Natural killer cell treated with Interleukin-12 subunit alpha and Interleukin-12 subunit beta and Interleukin-15 and Interleukin-18, amount 100 ng/mL, for 72 hours (primary cell): ENCODE data around the gene NOP53. TPM values are rescaled to one million over a fixed set of nuclear protein-coding genes. Genes with fewer than 3 reads are reported as not detected.
"Not testable (repeated sequence)": the region's sequence is repeated elsewhere in the genome, so short reads cannot be mapped to it uniquely, and the experiment has no call there.

Experiments
- ATAC-seq, 2 donors: fragments of 150-1000 bp; cut with Tn5 transposase in 1 of 2; sonication (Bioruptor Pico), chemical (Tn5 transposase) in 1 of 2; 2 replicates each; pipeline ENCODE4 v1.10.0; 2021
- DNase-seq: peaks from one replicate; pipeline ENCODE4 v3.0.0; 2022; ENCODE audit warnings: low spot score
- H3K27ac Mint-ChIP-seq, 2 donors: 1 replicate in 1 of 2; 2 replicates in 1 of 2; pipeline ENCODE4 v1.8.0; 2022; ENCODE audit warnings: mixed read lengths in 2 of 2, mild to moderate bottlenecking in 1 of 2, moderate library complexity in 1 of 2
- H3K27me3 Mint-ChIP-seq, 2 donors: 1 replicate in 1 of 2; 2 replicates in 1 of 2; pipeline ENCODE4 v1.8.0; 2022; ENCODE audit warnings: mixed read lengths in 2 of 2
- H3K36me3 Mint-ChIP-seq: one replicate; pipeline ENCODE4 v1.8.0; 2022; ENCODE audit warnings: mixed read lengths
- H3K4me1 Mint-ChIP-seq, 2 donors: 1 replicate in 1 of 2; 2 replicates in 1 of 2; pipeline ENCODE4 v1.8.0; 2022; ENCODE audit warnings: low read depth in 2 of 2, mixed read lengths in 2 of 2, mild to moderate bottlenecking in 1 of 2
- H3K4me3 Mint-ChIP-seq: one replicate; pipeline ENCODE4 v1.8.0; 2022; ENCODE audit warnings: mixed read lengths
- H3K9me3 Mint-ChIP-seq: 2 replicates; pipeline ENCODE4 v1.8.0; 2022; ENCODE audit warnings: mixed read lengths
- total RNA-seq, 2 donors: library from RNA; stranded (reverse); gene quantifications; one replicate each; pipeline ENCODE4 v1.2.3, GENCODE V29; 2022

NOP53 gene
- total RNA-seq, 2 donors from 2014 or later: 180 to 213 TPM

DNA sequence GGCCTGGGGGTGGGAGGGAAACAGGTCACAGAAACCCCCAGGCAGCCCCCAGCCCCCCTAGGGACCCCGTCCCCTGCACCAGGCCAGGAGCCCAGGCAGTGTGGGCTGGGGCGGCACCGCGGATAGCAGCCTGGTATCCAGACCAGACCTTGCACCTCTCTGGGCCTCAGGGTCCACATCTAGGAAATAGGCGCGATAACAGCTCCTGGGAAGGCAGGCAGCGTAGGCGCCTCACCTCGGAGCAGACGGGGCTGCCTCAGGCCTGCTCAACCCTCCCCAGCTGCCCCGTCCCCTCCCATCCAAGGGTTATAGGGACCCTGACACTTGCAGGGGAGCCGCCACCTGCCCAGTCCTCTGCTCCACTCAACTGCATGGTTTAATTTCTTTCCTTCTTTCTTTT is 58.3 kb downstream of the NOP53 start:
- ATAC-seq: peak in 1 of 2 donors; percentile 43
- H3K4me3 Mint-ChIP-seq, DNase-seq, H3K27ac Mint-ChIP-seq, H3K27me3 Mint-ChIP-seq, H3K36me3 Mint-ChIP-seq, H3K9me3 Mint-ChIP-seq, H3K4me1 Mint-ChIP-seq: not testable (repeated sequence)

DNA sequence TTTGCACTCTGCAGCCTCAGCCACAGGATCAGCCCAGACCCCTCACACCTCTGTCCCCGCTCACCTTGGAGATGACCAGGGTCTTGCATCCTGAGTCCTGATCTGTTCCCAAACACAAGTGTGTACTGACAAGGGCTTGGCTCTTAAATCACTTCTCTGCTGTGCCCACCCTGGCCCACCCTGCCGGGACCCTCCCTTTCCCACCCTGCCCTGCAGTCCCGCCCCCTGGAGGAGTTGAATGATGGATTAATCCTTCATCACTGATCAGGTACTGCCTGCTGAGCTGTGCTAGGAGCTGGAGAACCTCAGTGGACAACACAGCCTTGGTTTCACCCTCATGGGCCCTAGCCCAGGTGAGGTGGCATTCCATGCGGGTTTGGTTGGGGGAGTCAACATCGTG is 59.1 kb downstream of the NOP53 start, which contains the start of gene TPRX1:
TSS of gene TPRX1 (minus strand) at position 101 of the 400 bp plus-strand sequence. CDS start at position 89, 12 bp downstream.
- H3K36me3 Mint-ChIP-seq, H3K27ac Mint-ChIP-seq, H3K27me3 Mint-ChIP-seq, DNase-seq, H3K9me3 Mint-ChIP-seq, H3K4me3 Mint-ChIP-seq, H3K4me1 Mint-ChIP-seq: not testable (repeated sequence)
- ATAC-seq: peak in 1 of 2 donors; percentile 31

DNA sequence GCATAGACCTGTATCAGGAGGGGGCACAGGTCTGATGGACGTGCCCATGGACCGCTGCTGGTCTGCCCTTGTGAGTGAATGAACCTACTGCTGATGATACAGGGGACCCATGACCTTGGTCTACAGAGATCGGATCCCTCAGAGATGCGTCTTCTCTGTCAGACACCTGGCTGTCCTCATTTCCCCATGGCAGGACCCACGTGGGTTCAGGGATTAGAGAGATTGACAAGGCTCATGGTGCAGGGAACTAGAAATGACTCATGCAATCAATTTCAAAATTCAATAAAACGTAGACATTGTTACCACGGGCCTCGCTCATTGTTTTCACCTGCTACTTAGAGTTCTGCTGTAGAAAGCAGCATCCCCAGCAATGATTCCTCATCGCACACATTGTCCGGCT is 60.0 kb downstream of the NOP53 start:
- DNase-seq (no peak), ATAC-seq (peak in 1 of 2 donors; percentile 28)
- H3K27ac Mint-ChIP-seq: no peak overlapping the region
- peaks cover 0 to 4% of the 10 kb centered on the region in 2 donors for H3K27me3 Mint-ChIP-seq
- H3K36me3 Mint-ChIP-seq: peaks cover 6% of the 10 kb centered on the region
- H3K4me3 Mint-ChIP-seq: no peak overlapping the region
- H3K9me3 Mint-ChIP-seq: no peaks in the 10 kb centered on the region
- no peaks in the 10 kb centered on the region for H3K4me1 Mint-ChIP-seq

DNA sequence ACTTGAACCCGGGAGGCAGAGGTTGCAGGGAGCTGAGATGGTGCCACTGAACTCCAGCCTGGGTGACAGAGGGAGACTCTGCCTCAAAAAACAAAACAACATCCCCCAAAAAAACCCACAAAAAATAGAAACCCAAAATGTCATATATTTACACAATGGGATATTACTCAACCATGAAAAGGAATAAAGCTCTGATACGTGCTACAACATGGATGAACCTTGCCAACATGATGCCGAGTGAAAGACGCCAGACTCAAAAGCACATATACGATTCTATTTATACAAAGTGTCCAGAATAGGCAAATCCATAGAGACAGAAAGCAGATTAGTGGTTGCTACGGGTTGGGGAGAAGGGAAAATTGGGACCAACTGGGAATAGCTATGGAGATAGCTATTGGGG is 61.1 kb downstream of the NOP53 start:
- Mint-ChIP-seq H3K4me3 (no peak overlapping the region), H3K27ac (no peak overlapping the region), H3K4me1 (no peaks in the 10 kb centered on the region), H3K27me3 (peaks cover 0 to 7% of the 10 kb centered on the region in 2 donors), H3K36me3 (no peaks in the 10 kb centered on the region), H3K9me3 (no peaks in the 10 kb centered on the region)
- ATAC-seq: no peak
- no peak for DNase-seq

Other genes starting within 250 kb of the NOP53 start
- 10 to 100 TPM; 69.9 to 78.8 TPM for gene NAPA, start 230.5 kb upstream of the NOP53 start, total RNA-seq
- under 1 TPM in 1 of 2 donors, not detected in 1; 0.10 TPM for gene ZNF541, start 172.4 kb upstream of the NOP53 start, total RNA-seq
- 10 to 100 TPM; 14.4 to 17.5 TPM for gene BICRA, start 136.4 kb upstream of the NOP53 start, total RNA-seq
- not detected for gene EHD2, start 32.1 kb upstream of the NOP53 start, total RNA-seq
- 100 to 1,000 TPM in 1 of 2 donors, 10 to 100 TPM in 1; 68.9 to 118 TPM for gene SELENOW, start 33.2 kb downstream of the NOP53 start, total RNA-seq
- not detected for gene TPRX1, start 59.0 kb downstream of the NOP53 start, total RNA-seq
- gene CRX, start 76.4 kb downstream of the NOP53 start, total RNA-seq: not detected
- not detected for gene TPRX2, start 113.7 kb downstream of the NOP53 start, total RNA-seq
- not detected for gene SULT2A1, start 140.8 kb downstream of the NOP53 start, total RNA-seq
- gene BSPH1, start 246.6 kb downstream of the NOP53 start, total RNA-seq: not detected
- not detected for gene ELSPBP1, start 249.1 kb downstream of the NOP53 start, total RNA-seq